LNCAP (cell line): Measurements from ENCODE around the gene TOR1B.

Experiments
- CTCF ChIP-seq: fragments of 450-650 bp; IDR thresholded peaks from 2 replicates; pipeline ENCODE4 v1.5.1; 2017; ENCODE audit warnings: mild to moderate bottlenecking

Gene TOR1B

GRCh38 chr9:129781131-129781530 is 21.9 kb upstream of the TOR1B start:
- TF ChIP-seq CTCF: no peak

GRCh38 chr9:129781981-129782380 is 21.0 kb upstream of the TOR1B start:
- no peak for TF ChIP-seq CTCF

GRCh38 chr9:129783516-129784361 is 19.2 kb upstream of the TOR1B start:
- peak; percentile 84 for TF ChIP-seq CTCF

GRCh38 chr9:129785866-129786265 is 17.1 kb upstream of the TOR1B start:
- TF ChIP-seq CTCF: no peak

GRCh38 chr9:129786481-129786880 is 16.5 kb upstream of the TOR1B start:
- no peak for TF ChIP-seq CTCF

- no peak for TF ChIP-seq CTCF
These were observed 8.4 kb upstream of the TOR1B start for GRCh38 chr9:129794549-129794948.

- no peak for TF ChIP-seq CTCF
These were observed 4.0 kb upstream of the TOR1B start for GRCh38 chr9:129798973-129799372.
